HEK293 (cell line): Measurements from ENCODE around the gene CXCL3.

Experiments
- CTCF ChIA-PET: fragments of 350-600 bp; formaldehyde crosslinking; extraction: SDS; loops from one replicate; lab custom pipeline; 2021; ENCODE audit warnings: antibody characterized with exemption; lab: Yijun Ruan, JAX
- POLR2A ChIA-PET: fragments of 300-600 bp; formaldehyde crosslinking; extraction: SDS; loops from one replicate; lab custom pipeline; 2020; ENCODE audit warnings: antibody characterized with exemption, inconsistent platforms; lab: Yijun Ruan, JAX
- H3K27ac ChIP-seq: fragments of 200-500 bp; sonication (Bioruptor generic); 2 replicates; pipeline ENCODE4 v1.5.1; 2014; ENCODE audit warnings: low read depth, low read length, control low read depth, inconsistent platforms; ENCODE audit errors: extremely low read depth
- H3K36me3 ChIP-seq, 2 experiments: fragments of 200-500 bp in 1 of 2; sonication (Bioruptor generic) in 1 of 2; 1 replicate in 1 of 2; 2 replicates in 1 of 2; pipeline ENCODE4 v1.5.1; 2014 to 2017; ENCODE audit warnings: inconsistent platforms in 2 of 2, low read length in 2 of 2; ENCODE audit not compliant: control insufficient read depth in 2 of 2, insufficient read depth in 1 of 2
- H3K4me1 ChIP-seq: fragments of 200-500 bp; sonication (Bioruptor generic); 2 replicates; pipeline ENCODE4 v1.5.1; 2014; ENCODE audit warnings: mild to moderate bottlenecking, low read length, inconsistent platforms; ENCODE audit not compliant: control insufficient read depth, insufficient read depth
- H3K4me3 ChIP-seq: 2 replicates; pipeline ENCODE4 v1.5.1; 2011; ENCODE audit warnings: low read depth, mild to moderate bottlenecking, control low read depth, low read length, moderate library complexity
- H3K9me3 ChIP-seq: fragments of 200-500 bp; sonication (Bioruptor generic); 2 replicates; pipeline ENCODE4 v1.5.1; 2014; ENCODE audit warnings: low read depth, low read length, inconsistent platforms; ENCODE audit not compliant: control insufficient read depth, insufficient read depth
- FEZF1 ChIP-seq: fragments of 450-650 bp; formaldehyde crosslinking; IDR thresholded peaks from 2 replicates; pipeline ENCODE4 v1.5.1; 2016; ENCODE audit warnings: missing biosample characterization, missing genetic modification characterization
- HOXA7 ChIP-seq: sonication (generic); formaldehyde crosslinking; IDR thresholded peaks from 2 replicates; pipeline ENCODE4 v1.8.1; 2022; ENCODE audit warnings: missing genetic modification reagents, borderline replicate concordance
- IKZF3 ChIP-seq: fragments of 450-650 bp; IDR thresholded peaks from 2 replicates; pipeline ENCODE4 v1.5.0; 2018; ENCODE audit warnings: missing biosample characterization, mild to moderate bottlenecking, missing genetic modification characterization, moderate library complexity
- KLF1 ChIP-seq: fragments of 450-650 bp; formaldehyde crosslinking; IDR thresholded peaks from 2 replicates; pipeline ENCODE4 v1.5.1; 2016; ENCODE audit warnings: missing biosample characterization, missing genetic modification characterization
- OSR2 ChIP-seq: fragments of 450-650 bp; formaldehyde crosslinking; IDR thresholded peaks from 2 replicates; pipeline ENCODE4 v1.5.1; 2016; ENCODE audit warnings: missing biosample characterization, missing genetic modification characterization
- PRDM4 ChIP-seq: fragments of 450-650 bp; formaldehyde crosslinking; IDR thresholded peaks from 2 replicates; pipeline ENCODE4 v1.5.1; 2017; ENCODE audit warnings: missing biosample characterization, missing genetic modification characterization
- PRDM6 ChIP-seq: fragments of 450-650 bp; formaldehyde crosslinking; IDR thresholded peaks from 2 replicates; pipeline ENCODE4 v1.5.1; 2017; ENCODE audit warnings: missing biosample characterization, missing genetic modification characterization
- SP7 ChIP-seq: fragments of 450-650 bp; formaldehyde crosslinking; IDR thresholded peaks from 2 replicates; pipeline ENCODE4 v1.5.1; 2016; ENCODE audit warnings: missing biosample characterization, missing genetic modification characterization
- TCF7L2 ChIP-seq: IDR thresholded peaks from 2 replicates; pipeline ENCODE4 v1.6.1; 2011; ENCODE audit warnings: low read depth, mild to moderate bottlenecking, inconsistent platforms, low read length, moderate library complexity, borderline replicate concordance
- TSHZ1 ChIP-seq: fragments of 450-650 bp; formaldehyde crosslinking; IDR thresholded peaks from 2 replicates; pipeline ENCODE4 v1.5.1; 2016; ENCODE audit warnings: missing biosample characterization, missing genetic modification characterization, borderline replicate concordance
- WT1 ChIP-seq: fragments of 450-650 bp; formaldehyde crosslinking; IDR thresholded peaks from 2 replicates; pipeline ENCODE4 v1.5.1; 2016; ENCODE audit warnings: missing biosample characterization, missing genetic modification characterization
- ZEB2 ChIP-seq: fragments of 450-650 bp; formaldehyde crosslinking; IDR thresholded peaks from 2 replicates; pipeline ENCODE4 v1.5.1; 2016; ENCODE audit warnings: missing biosample characterization, missing genetic modification characterization
- ZNF157 ChIP-seq: fragments of 450-650 bp; formaldehyde crosslinking; IDR thresholded peaks from 2 replicates; pipeline ENCODE4 v1.5.1; 2016; ENCODE audit warnings: missing biosample characterization, missing genetic modification characterization
- ZNF501 ChIP-seq: fragments of 450-650 bp; formaldehyde crosslinking; IDR thresholded peaks from 2 replicates; pipeline ENCODE4 v1.5.1; 2016; ENCODE audit warnings: missing biosample characterization, missing genetic modification characterization
- ZNF514 ChIP-seq: fragments of 450-650 bp; formaldehyde crosslinking; IDR thresholded peaks from 2 replicates; pipeline ENCODE4 v1.5.1; 2016; ENCODE audit warnings: missing biosample characterization, missing genetic modification characterization
- ZNF580 ChIP-seq: fragments of 450-650 bp; formaldehyde crosslinking; IDR thresholded peaks from 2 replicates; pipeline ENCODE4 v1.5.1; 2016; ENCODE audit warnings: missing biosample characterization, missing genetic modification characterization
- ZNF610 ChIP-seq: fragments of 450-650 bp; formaldehyde crosslinking; IDR thresholded peaks from 2 replicates; pipeline ENCODE4 v1.5.1; 2016; ENCODE audit warnings: missing biosample characterization, missing genetic modification characterization, borderline replicate concordance
- ZNF704 ChIP-seq: fragments of 450-650 bp; formaldehyde crosslinking; IDR thresholded peaks from 2 replicates; pipeline ENCODE4 v1.5.1; 2016; ENCODE audit warnings: missing biosample characterization, missing genetic modification characterization
- ZNF707 ChIP-seq: fragments of 450-650 bp; formaldehyde crosslinking; IDR thresholded peaks from 2 replicates; pipeline ENCODE4 v1.5.1; 2016; ENCODE audit warnings: missing biosample characterization, missing genetic modification characterization
- ZNF843 ChIP-seq: fragments of 450-650 bp; formaldehyde crosslinking; IDR thresholded peaks from 2 replicates; pipeline ENCODE4 v1.5.1; 2016; ENCODE audit warnings: missing biosample characterization, missing genetic modification characterization

Gene CXCL3

GRCh38 chr4:73991742-73992000 lies 46.8 kb downstream of the CXCL3 start (continued):
- TF ChIP-seq KLF1 (tag by site-specific recombination): no peak

- Histone ChIP-seq H3K4me3 (no peak overlapping the region), H3K9me3 (no peaks in the 10 kb centered on the region), H3K36me3 (no peaks in the 10 kb centered on the region), H3K4me1 (peaks cover 7% of the 10 kb centered on the region), H3K27ac (no peak overlapping the region)
- TF ChIP-seq ZNF704 (tag by site-specific recombination) (no peak), ZNF514 (tag by site-specific recombination) (no peak), ZNF707 (tag by site-specific recombination) (peak; percentile 31; the same call in 1 of the 2 replicates)
- ChIA-PET POLR2A (no interaction called here), CTCF (interaction anchor here (0.6 to 0.7 kb wide), 2 partner anchors 13 to 26 kb away, joined by 3 read pairs; no protein-coding TSS in a partner anchor)
Measured at GRCh38 chr4:73990988-73991741, 47.3 kb downstream of the CXCL3 start.

- H3K27ac ChIP-seq: no peak overlapping the region
- no peak overlapping the region for H3K4me3 ChIP-seq
- H3K4me1 ChIP-seq: peaks cover 7% of the 10 kb centered on the region
- TF ChIP-seq ZEB2 (tag by site-specific recombination): 0 out of 2 replicates have a peak, but pooled peaks have one; percentile 15
- 0 out of 2 replicates have a peak, but pooled peaks have one; percentile 37 for TF ChIP-seq ZNF501 (tag by site-specific recombination)
- no peak for TF ChIP-seq ZNF610
- TF ChIP-seq TSHZ1 (tag by site-specific recombination): 0 out of 2 replicates have a peak, but pooled peaks have one; percentile 34
- peak; percentile 53; the same call in 1 of the 2 replicates for TF ChIP-seq ZNF843 (tag by site-specific recombination)
- peak; percentile 73; the same call in 1 of the 2 replicates for TF ChIP-seq OSR2
- peak; percentile 87 for TF ChIP-seq SP7 (tag by site-specific recombination)
- peak; percentile 50; the same call in 1 of the 2 replicates for TF ChIP-seq PRDM4 (tag by site-specific recombination)
- TF ChIP-seq WT1 (tag by site-specific recombination): peak; percentile 81
- TF ChIP-seq TCF7L2: peak; percentile 67
- TF ChIP-seq ZNF580 (tag by site-specific recombination): no peak
- TF ChIP-seq PRDM6 (tag by site-specific recombination): peak; percentile 36; the same call in 1 of the 2 replicates
- TF ChIP-seq HOXA7 (CRISPR knock-in tag): no peak
- TF ChIP-seq ZNF157 (tag by site-specific recombination): no peak
- TF ChIP-seq IKZF3 (tag by site-specific recombination): peak; percentile 78
- TF ChIP-seq FEZF1 (tag by site-specific recombination): peak; percentile 74
- TF ChIP-seq, all 188 proteins: peak for 12
- Histone ChIP-seq H3K36me3 (no peaks in the 10 kb centered on the region), H3K9me3 (no peaks in the 10 kb centered on the region)
- ChIA-PET POLR2A (no interaction called here), CTCF (interaction anchor here (0.7 to 1.0 kb wide), 2 partner anchors 109 to 158 kb away, joined by 3 to 4 read pairs; partner anchors contain the start of gene CXCL2)
Measured at GRCh38 chr4:73989928-73990327, 48.6 kb downstream of the CXCL3 start.
